ENCODE results near the gene OTUD3. TPM values are rescaled to one million over a fixed set of nuclear protein-coding genes. Genes with fewer than 3 reads are reported as not detected.

The OTUD3 gene
- total RNA-seq, 4 donors from 2014 or later: 4.4 to 7.6 (median 5.3) TPM

DNA sequence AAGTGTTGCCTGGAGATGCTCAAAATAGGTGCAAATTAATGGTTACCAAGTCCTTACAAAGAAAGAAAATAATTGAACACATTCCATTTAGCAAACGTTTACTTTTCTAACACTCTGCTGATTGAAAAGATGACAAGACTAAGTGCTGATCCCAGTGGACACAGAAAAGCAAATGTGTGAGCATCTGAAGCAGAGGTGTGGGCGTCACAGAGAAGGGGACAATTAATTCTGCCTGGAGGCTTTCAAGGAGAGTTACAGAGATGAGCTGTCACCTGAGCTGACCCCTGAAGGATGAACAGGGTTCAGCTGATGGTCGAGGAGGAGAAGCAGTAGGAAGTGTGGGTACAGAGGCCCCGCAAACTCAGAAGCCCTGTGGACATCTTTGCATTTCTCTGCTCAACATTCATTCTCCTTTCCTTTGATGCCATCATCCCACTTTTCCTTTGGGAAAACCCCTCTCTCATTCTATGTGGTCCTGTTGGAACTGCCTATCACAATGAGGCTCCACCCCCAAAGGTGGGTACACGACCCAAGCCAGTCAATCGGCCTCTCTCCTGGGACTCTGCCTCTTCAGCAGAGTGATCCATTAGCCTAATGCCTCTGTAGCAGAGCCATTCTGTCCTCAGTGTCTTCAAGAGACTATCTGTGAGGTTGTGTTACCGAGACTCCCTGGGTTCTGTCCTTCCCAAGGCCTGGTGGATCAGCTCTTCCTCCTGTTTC, 58.5 kb downstream of the OTUD3 start:
- DNase-seq (ENCODE audit: low spot score): no peak
- TF ChIP-seq, protein P1, sequence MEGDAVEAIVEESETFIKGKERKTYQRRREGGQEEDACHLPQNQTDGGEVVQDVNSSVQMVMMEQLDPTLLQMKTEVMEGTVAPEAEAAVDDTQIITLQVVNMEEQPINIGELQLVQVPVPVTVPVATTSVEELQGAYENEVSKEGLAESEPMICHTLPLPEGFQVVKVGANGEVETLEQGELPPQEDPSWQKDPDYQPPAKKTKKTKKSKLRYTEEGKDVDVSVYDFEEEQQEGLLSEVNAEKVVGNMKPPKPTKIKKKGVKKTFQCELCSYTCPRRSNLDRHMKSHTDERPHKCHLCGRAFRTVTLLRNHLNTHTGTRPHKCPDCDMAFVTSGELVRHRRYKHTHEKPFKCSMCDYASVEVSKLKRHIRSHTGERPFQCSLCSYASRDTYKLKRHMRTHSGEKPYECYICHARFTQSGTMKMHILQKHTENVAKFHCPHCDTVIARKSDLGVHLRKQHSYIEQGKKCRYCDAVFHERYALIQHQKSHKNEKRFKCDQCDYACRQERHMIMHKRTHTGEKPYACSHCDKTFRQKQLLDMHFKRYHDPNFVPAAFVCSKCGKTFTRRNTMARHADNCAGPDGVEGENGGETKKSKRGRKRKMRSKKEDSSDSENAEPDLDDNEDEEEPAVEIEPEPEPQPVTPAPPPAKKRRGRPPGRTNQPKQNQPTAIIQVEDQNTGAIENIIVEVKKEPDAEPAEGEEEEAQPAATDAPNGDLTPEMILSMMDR (IDR thresholded peaks at IDR 0.05): no peak
- ATAC-seq (ENCODE audit: low FRiP score): no peak

DNA sequence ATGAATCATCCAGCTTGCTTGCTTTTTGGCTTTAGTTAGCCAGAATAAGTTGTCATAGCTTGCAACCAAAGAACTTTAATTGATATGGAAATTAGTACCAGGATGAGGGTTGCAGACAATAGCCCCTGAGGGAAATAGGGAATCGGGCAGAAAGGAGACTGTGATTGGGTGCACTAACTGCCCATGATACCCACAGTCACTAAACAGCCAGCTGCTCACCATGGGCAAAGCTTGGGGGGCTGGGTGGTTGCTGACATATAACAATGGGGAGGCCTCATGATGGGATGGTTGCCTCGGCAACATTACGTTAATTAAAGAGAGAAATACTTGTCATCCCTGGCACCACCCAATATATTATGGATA, 59.0 kb downstream of the OTUD3 start:
- ATAC-seq (ENCODE audit: low FRiP score): no peak
- TF ChIP-seq, protein P1 (IDR thresholded peaks at IDR 0.05): no peak
- no peak for DNase-seq (ENCODE audit: low spot score)

DNA sequence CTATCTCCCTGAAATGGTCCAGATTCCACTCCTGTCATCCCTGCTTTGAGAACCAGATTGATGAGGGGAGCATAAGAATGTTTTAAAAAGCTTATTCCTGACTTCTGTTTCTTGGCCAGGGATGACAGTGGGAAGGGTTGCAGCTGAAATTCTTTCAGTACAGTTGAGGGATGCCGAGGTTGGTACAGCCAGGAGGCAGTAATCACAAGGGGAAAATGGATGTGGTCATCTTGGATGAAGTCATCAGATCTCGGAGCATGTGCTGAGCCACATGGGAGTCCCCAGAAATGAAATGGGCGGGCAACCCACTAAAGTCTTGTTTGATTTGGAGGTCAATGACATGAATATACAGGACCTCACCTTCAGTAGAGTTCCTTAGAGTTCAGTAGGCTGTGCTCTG, 59.9 kb downstream of the OTUD3 start:
- ATAC-seq (ENCODE audit: low FRiP score) (no peak), DNase-seq (ENCODE audit: low spot score) (no peak)
- TF ChIP-seq, protein P1 (IDR thresholded peaks at IDR 0.05): no peak

DNA sequence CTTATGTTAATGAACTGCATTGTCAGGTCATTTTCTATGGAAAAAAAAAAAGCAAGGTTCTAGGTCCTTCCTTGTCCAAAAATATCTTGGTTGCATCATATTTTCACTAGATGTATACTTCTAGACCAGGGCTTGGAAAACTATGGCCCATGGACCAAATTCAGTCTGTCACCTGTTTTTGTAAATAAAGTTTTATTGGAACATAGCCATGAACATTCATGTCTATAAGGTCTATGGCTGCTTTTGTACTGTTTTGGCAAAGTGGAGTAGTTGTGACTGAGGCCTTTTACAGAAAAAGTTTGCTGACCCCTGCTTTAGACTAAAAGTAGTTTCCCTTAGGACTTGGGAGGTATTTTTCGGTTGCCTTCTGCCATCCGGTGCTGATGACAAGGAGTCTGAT, 60.5 kb downstream of the OTUD3 start:
- ATAC-seq (ENCODE audit: low FRiP score) (no peak), DNase-seq (ENCODE audit: low spot score) (no peak)
- TF ChIP-seq, protein P1 (IDR thresholded peaks at IDR 0.05): no peak

DNA sequence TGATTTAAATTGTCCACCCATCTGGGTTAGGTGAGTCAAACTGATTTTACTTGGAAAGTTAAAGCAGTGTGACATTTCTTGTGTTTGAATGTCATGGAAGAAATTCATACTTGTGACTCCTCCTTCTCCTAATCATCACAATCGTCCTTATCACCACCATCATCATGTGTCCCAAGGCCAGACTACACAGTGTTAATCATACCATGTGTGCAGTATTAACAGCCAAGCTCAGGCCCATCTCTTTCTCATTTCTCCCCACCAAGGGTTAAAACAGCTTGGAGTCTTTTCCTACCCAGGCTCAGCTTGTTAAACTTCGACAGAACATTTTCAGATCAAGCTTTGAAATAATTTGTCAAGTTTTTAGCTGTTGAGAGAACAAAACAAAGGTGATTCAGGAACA, 63.7 kb downstream of the OTUD3 start:
- ATAC-seq (ENCODE audit: low FRiP score) (no peak), DNase-seq (ENCODE audit: low spot score) (no peak)
- TF ChIP-seq, protein P1 (IDR thresholded peaks at IDR 0.05): no peak

DNA sequence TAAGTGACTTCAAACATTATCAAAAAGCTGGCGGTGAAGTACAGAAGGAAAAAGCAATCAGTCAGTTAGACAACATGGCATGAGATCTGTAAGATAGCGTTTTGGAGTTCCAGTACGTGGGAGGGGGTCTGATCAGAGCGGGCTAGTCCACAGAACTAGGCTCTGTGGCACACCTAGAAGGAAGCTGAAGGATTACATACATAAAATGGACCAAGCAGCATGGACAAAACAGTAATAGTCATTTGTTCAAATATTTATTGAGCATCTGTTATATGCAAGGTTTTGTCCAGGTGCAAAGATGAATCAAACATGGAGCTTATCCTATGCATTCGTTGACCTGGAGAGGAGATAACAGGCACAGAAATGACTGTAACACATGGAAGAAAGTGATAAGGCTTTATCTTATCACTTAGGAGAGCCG, 64.1 kb downstream of the OTUD3 start:
- TF ChIP-seq, protein P1 (IDR thresholded peaks at IDR 0.05): no peak
- DNase-seq (ENCODE audit: low spot score) (no peak), ATAC-seq (ENCODE audit: low FRiP score) (no peak)

DNA sequence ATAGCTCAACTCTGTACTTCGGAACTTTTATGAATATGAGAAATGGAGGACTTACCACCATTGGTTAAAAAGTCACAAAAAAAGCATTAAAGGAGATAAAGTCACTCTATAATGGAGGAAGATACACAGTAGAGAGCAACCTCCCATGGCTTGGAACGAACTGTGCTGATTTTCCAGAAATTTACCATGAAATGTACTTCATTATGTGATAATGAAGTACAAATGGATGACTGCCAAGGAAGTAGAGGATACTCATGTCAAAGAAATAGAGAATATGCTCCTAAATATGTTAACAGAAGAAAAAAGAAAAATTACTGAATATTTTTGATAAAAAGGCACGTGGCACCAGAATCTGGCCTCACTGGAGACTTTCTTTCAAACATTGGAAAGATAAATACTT, 64.8 kb downstream of the OTUD3 start:
- DNase-seq (ENCODE audit: low spot score): no peak
- ATAC-seq (ENCODE audit: low FRiP score): no peak
- TF ChIP-seq, protein P1 (IDR thresholded peaks at IDR 0.05): no peak

Measured in omental fat pad (tissue), 4 donors.